Activated CD4-positive, alpha-beta T cell treated with anti-CD3 and anti-CD28 coated beads, Interleukin-2, Interleukin-4, amounts not matched to agents 100 ng/mL and 50 ng/mL, durations not matched to agents 16 hours and 8 hours (primary cell): ENCODE results near the gene SLC17A4.
A peak's percentile ranks its signal among the peaks of the same experiment; 100 is the strongest.
"Not testable (repeated sequence)": the region's sequence is repeated elsewhere in the genome, so short reads cannot be mapped to it uniquely, and the experiment has no call there.

ENCODE experiments used
- DNase-seq: peaks from one replicate; pipeline ENCODE4 v3.0.0-alpha.2; 2020; ENCODE audit warnings: low spot score

The SLC17A4 gene

GRCh38 chr6:25754535-25754934 lies at the start of gene SLC17A4:
TSS of gene SLC17A4 (plus strand) at chr6:25754742. CDS start at chr6:25761963, 7,221 bp downstream.
- no peak for DNase-seq

GRCh38 chr6:25706314-25707014 lies 48.1 kb upstream of the SLC17A4 start:
- no peak for DNase-seq

GRCh38 chr6:25709761-25710160 lies 44.8 kb upstream of the SLC17A4 start:
- DNase-seq: no peak

GRCh38 chr6:25710287-25710686 lies 44.3 kb upstream of the SLC17A4 start:
- no peak for DNase-seq

GRCh38 chr6:25713824-25714223 lies 40.7 kb upstream of the SLC17A4 start:
- no peak for DNase-seq

- no peak for DNase-seq
Observed at GRCh38 chr6:25714765-25715164, 39.8 kb upstream of the SLC17A4 start.

GRCh38 chr6:25715794-25716193 lies 38.7 kb upstream of the SLC17A4 start:
- DNase-seq: no peak

GRCh38 chr6:25717866-25718740 lies 36.4 kb upstream of the SLC17A4 start:
- DNase-seq: peak; percentile 27

GRCh38 chr6:25726122-25726911 lies 28.2 kb upstream of the SLC17A4 start:
- DNase-seq: no peak

- DNase-seq: no peak
Observed at GRCh38 chr6:25727028-25727427, 27.5 kb upstream of the SLC17A4 start.

GRCh38 chr6:25730907-25731306 lies 23.6 kb upstream of the SLC17A4 start:
- no peak for DNase-seq

- DNase-seq: no peak
Observed at GRCh38 chr6:25731721-25732120, 22.8 kb upstream of the SLC17A4 start.

- no peak for DNase-seq
Observed at GRCh38 chr6:25732468-25733198, 21.9 kb upstream of the SLC17A4 start.

- no peak for DNase-seq
Observed at GRCh38 chr6:25735261-25735660, 19.3 kb upstream of the SLC17A4 start.

- no peak for DNase-seq
Observed at GRCh38 chr6:25743868-25744267, 10.7 kb upstream of the SLC17A4 start.

GRCh38 chr6:25745836-25746235 lies 8.7 kb upstream of the SLC17A4 start:
- DNase-seq: no peak

GRCh38 chr6:25746968-25747367 lies 7.6 kb upstream of the SLC17A4 start:
- DNase-seq: no peak

GRCh38 chr6:25747477-25747876 lies 7.1 kb upstream of the SLC17A4 start:
- no peak for DNase-seq

GRCh38 chr6:25748049-25748448 lies 6.5 kb upstream of the SLC17A4 start:
- no peak for DNase-seq

GRCh38 chr6:25748601-25749517 lies 5.7 kb upstream of the SLC17A4 start:
- DNase-seq: not testable (repeated sequence)

- DNase-seq: no peak
Observed at GRCh38 chr6:25749837-25750236, 4.7 kb upstream of the SLC17A4 start.
